LHCN-M2 (cell line): ENCODE data around the gene PRKAR1B. TPM values are rescaled to one million over a fixed set of nuclear protein-coding genes. Genes with fewer than 3 reads are reported as not detected.

Source experiments
- DNase-seq: peaks from one replicate; pipeline ENCODE4 v3.0.0-alpha.2; 2012; ENCODE audit warnings: low read depth
- total RNA-seq: library from RNA; depleted of rRNA; stranded (reverse); fragments of >200 nt; gene quantifications from 2 replicates; pipeline ENCODE4 v1.2.3, GENCODE V29; 2014

PRKAR1B gene
- total RNA-seq, 1 experiment from 2014 or later: 23.0 TPM

GRCh38 chr7:723541-723940 is 3.5 kb downstream of the PRKAR1B start:
- no peak for DNase-seq

GRCh38 chr7:721619-722248 is 5.3 kb downstream of the PRKAR1B start:
- DNase-seq: peak; percentile 51

- DNase-seq: no peak
These were observed 10.4 kb downstream of the PRKAR1B start for GRCh38 chr7:716636-717035.

GRCh38 chr7:716222-716621 is 10.9 kb downstream of the PRKAR1B start:
- no peak for DNase-seq

- no peak for DNase-seq
These were observed 12.8 kb downstream of the PRKAR1B start for GRCh38 chr7:714251-714671.

GRCh38 chr7:713488-714230 is 13.4 kb downstream of the PRKAR1B start:
- no peak for DNase-seq

GRCh38 chr7:713139-713457 is 14.0 kb downstream of the PRKAR1B start:
- no peak for DNase-seq

GRCh38 chr7:712381-713138 is 14.5 kb downstream of the PRKAR1B start:
- DNase-seq: no peak

- DNase-seq: no peak
These were observed 15.1 kb downstream of the PRKAR1B start for GRCh38 chr7:711922-712380.

GRCh38 chr7:711093-711921 is 15.8 kb downstream of the PRKAR1B start:
- DNase-seq: no peak

GRCh38 chr7:710161-710560 is 16.9 kb downstream of the PRKAR1B start:
- no peak for DNase-seq

- DNase-seq: no peak
These were observed 19.6 kb downstream of the PRKAR1B start for GRCh38 chr7:707296-708000.

- DNase-seq: no peak
These were observed 20.4 kb downstream of the PRKAR1B start for GRCh38 chr7:706721-707120.

GRCh38 chr7:703049-703448 is 24.0 kb downstream of the PRKAR1B start:
- no peak for DNase-seq

GRCh38 chr7:701086-701671 is 25.9 kb downstream of the PRKAR1B start:
- no peak for DNase-seq

- DNase-seq: no peak
These were observed 27.5 kb downstream of the PRKAR1B start for GRCh38 chr7:699476-700170.

- no peak for DNase-seq
These were observed 28.3 kb downstream of the PRKAR1B start for GRCh38 chr7:698515-699475.

GRCh38 chr7:696812-697551 is 30.1 kb downstream of the PRKAR1B start:
- no peak for DNase-seq
